T-helper 1 cell treated with Interleukin-12 subunit alpha and Interleukin-12 subunit beta and Interleukin-4 antibody, amounts not matched to agents 30 μg/mL and 1 μg/mL, for 36 hours (primary cell): Measurements from ENCODE around the gene IFT52.

Experiments
- H3K27ac Mint-ChIP-seq: one replicate; pipeline ENCODE4 v1.8.0; 2021; ENCODE audit warnings: mild to moderate bottlenecking, mixed read lengths
- H3K27me3 Mint-ChIP-seq: one replicate; pipeline ENCODE4 v1.8.0; 2021; ENCODE audit warnings: low read depth, mixed read lengths
- H3K36me3 Mint-ChIP-seq: one replicate; pipeline ENCODE4 v1.8.0; 2021; ENCODE audit warnings: low read depth, mixed read lengths
- H3K4me1 Mint-ChIP-seq: one replicate; pipeline ENCODE4 v1.8.0; 2021; ENCODE audit warnings: low read depth, mixed read lengths
- H3K4me3 Mint-ChIP-seq: one replicate; pipeline ENCODE4 v1.8.0; 2021; ENCODE audit warnings: mild to moderate bottlenecking, moderate library complexity, mixed read lengths
- H3K9me3 Mint-ChIP-seq: one replicate; pipeline ENCODE4 v1.8.0; 2021; ENCODE audit warnings: mixed read lengths

Gene IFT52

DNA sequence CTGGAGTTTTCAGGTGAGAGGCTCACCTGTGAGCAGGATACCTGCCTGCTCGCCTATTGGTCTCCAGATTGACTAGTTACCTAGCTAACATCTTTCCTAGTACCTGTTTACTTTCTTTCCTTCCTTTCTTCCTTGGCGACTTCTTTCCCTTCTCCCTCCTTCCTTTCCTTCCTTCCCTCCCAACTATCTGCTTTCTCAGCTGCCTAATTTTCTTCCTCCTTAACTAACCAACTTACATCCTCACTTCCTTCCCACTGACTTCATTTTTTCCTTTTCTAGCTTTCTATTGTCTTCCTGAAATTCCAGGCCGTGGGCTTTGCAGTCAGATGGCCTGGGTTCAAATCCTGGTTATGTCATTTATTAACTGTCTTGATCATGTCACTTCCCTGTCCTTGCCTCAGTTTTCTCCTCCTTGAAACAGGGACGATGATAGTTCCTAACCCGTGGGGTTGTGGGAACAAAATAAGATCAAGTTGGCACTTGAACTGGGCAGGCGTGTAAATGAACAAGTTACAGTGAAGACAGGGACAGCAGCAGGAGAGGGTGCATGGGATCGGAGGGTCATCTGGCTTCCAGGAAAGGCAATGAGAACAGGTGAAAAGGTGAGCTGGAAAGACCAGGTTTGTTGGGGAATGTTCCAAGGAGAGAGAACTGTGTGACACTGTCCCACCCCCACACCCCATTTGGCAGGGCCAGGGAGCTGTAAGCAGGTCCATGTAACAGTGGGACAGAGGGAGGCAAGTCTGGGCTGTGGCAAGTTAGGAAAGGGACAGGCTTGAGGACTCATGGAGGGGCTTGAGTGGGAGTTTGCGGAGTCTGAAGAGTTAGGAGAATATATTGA, 31.4 kb upstream of the IFT52 start:
- no peak overlapping the region for H3K4me3 Mint-ChIP-seq
- no peaks in the 10 kb centered on the region for H3K9me3 Mint-ChIP-seq
- no peaks in the 10 kb centered on the region for H3K36me3 Mint-ChIP-seq
- no peak overlapping the region for H3K27ac Mint-ChIP-seq
- no peaks in the 10 kb centered on the region for H3K27me3 Mint-ChIP-seq
- H3K4me1 Mint-ChIP-seq = no peaks in the 10 kb centered on the region

DNA sequence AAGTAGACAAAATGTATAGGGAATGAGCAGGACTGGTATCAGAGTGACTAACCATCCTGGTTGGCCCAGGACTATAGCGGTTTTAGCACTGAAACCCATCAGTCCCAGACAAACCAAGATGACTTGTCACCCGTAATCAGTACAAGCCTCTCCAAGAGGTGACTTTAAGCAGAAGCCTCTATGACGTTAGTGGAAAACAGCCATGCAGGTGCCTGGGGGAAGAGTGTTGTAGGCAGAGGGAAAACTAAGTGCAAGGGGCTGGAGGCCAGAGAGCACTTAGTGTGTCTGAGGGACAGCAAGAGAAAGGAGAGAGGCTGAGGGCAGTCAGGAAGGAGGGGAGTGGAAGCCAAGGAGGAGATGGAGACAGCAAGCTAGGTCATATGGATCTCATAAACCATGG, 29.8 kb upstream of the IFT52 start:
- H3K4me1 Mint-ChIP-seq = no peaks in the 10 kb centered on the region

DNA sequence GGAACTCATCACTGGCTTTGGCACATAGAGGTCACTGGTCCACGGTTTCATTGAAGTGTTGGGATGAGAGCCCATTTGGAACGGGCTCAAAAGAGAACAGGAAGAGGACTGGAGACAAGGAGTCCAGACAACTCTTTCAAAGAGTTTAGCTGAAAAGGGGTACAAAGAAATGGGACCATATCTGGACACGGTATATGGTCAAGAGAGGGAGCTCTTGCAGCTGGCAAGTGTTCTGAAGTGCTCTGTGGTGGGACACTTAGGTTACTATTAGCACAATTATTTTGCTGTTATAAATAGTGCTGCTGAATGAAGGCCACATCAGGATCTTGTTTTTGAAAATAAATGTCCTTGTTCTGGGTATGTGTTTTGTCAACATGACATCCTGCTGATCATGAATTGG, 27.3 kb upstream of the IFT52 start:
- Mint-ChIP-seq H3K27me3 (no peaks in the 10 kb centered on the region), H3K27ac (no peak overlapping the region), H3K9me3 (no peaks in the 10 kb centered on the region), H3K4me3 (no peak overlapping the region), H3K4me1 (no peaks in the 10 kb centered on the region), H3K36me3 (no peaks in the 10 kb centered on the region)

More for the DNA sequence above, 29.8 kb upstream of the IFT52 start:
- Mint-ChIP-seq H3K9me3 (no peaks in the 10 kb centered on the region), H3K27ac (no peak overlapping the region), H3K27me3 (no peaks in the 10 kb centered on the region), H3K36me3 (no peaks in the 10 kb centered on the region), H3K4me3 (no peak overlapping the region)

DNA sequence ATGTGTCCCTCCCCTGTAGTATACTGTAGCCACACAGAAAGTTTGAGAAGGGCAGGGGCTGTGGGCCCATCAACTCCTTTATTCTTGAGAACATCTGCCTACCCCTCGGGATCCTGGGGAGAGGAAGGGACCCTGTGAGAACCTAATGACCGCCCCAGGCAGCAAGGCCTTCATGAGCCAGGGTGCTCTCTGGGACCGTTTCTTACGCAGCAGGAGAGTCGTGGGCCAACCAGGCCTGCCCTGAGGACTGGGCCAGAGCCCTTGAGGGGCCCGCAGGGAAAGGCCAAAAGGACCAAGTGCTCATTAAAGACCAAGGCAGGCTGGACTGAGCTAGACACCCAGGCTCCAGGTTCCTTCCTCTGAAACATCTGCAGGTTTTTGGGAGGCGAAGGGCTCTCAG, 26.7 kb upstream of the IFT52 start:
- no peaks in the 10 kb centered on the region for H3K9me3 Mint-ChIP-seq
- no peak overlapping the region for H3K27ac Mint-ChIP-seq
- H3K27me3 Mint-ChIP-seq = no peaks in the 10 kb centered on the region
- no peaks in the 10 kb centered on the region for H3K36me3 Mint-ChIP-seq
- H3K4me1 Mint-ChIP-seq = no peaks in the 10 kb centered on the region
- no peak overlapping the region for H3K4me3 Mint-ChIP-seq

DNA sequence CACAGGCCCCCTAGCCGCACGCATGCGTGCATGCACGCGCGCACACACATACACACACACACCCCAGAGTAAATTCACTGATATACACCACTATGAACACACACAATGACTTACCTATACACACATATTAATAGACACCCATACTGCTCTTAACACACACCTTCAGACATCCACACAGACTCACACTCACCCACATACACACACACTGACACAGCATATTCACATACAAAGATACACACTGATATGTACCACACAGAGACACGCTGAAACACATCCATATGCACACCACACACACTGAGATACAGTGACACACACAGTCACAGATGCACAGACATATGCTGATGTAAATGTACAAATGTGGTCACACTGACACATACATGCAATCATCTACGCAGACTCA, 26.3 kb upstream of the IFT52 start:
- Mint-ChIP-seq H3K27ac (no peak overlapping the region), H3K36me3 (no peaks in the 10 kb centered on the region), H3K4me3 (no peak overlapping the region), H3K4me1 (no peaks in the 10 kb centered on the region), H3K9me3 (no peaks in the 10 kb centered on the region), H3K27me3 (no peaks in the 10 kb centered on the region)

DNA sequence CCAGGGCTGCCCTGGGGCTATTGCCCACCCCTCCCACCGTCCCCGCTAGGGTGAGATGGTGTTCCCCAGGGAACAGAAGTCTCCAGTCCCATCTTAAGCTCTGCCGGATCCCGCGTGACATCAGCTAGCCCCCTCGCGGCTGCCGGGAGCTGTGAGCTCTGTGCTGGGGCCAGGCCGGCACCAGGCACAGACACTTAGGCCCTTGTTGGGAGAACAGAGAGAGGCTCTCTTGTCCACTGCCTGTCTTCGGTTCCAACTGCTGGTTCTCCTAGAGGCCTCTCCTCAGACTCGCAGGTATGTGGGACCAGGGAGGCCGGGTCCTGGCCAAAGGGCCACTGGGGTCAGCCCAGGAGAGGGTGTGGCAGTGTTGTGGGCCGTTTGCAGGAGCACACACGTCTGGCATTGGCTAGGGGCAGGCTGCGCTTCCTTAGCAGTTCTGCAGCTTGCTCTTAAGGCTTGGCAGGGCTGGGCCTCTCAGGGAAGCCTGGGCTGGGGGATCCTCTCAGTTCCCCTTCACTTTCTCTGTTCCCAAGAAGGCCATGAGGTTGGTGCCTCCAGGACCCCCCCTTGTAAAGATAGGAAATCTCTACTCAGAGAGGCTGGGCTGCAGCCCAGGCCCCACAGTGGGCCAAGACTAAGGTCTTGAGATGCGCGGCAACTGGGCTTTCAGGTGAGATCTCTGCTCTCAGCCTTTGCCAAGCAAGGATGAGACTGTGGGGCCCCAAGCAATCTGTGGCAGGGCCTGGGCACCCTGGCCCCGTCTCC, 25.6 kb upstream of the IFT52 start:
- Mint-ChIP-seq H3K4me1 (no peaks in the 10 kb centered on the region), H3K27me3 (no peaks in the 10 kb centered on the region), H3K36me3 (no peaks in the 10 kb centered on the region), H3K4me3 (no peak overlapping the region), H3K27ac (no peak overlapping the region), H3K9me3 (no peaks in the 10 kb centered on the region)

DNA sequence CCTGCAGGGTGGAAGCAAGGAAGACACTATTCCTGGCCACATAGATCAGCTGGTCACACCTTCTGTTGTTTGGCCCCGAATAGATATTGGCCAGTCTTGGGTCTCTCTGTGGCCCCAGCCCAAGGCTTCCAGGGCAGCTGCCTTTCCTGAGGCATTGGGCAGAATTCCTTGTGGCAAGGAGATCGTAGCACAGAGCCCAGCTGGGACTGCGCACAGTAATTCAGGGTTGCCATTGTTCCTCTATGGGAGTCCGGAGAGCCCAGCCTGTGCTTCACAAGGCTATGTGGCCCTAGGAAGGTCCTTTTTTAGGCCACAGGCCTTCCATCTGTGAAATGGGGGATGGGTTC, 25.0 kb upstream of the IFT52 start:
- no peak overlapping the region for H3K4me3 Mint-ChIP-seq
- no peak overlapping the region for H3K27ac Mint-ChIP-seq
- H3K27me3 Mint-ChIP-seq = no peaks in the 10 kb centered on the region
- H3K36me3 Mint-ChIP-seq = no peaks in the 10 kb centered on the region
- H3K9me3 Mint-ChIP-seq = no peaks in the 10 kb centered on the region
- H3K4me1 Mint-ChIP-seq = no peaks in the 10 kb centered on the region

DNA sequence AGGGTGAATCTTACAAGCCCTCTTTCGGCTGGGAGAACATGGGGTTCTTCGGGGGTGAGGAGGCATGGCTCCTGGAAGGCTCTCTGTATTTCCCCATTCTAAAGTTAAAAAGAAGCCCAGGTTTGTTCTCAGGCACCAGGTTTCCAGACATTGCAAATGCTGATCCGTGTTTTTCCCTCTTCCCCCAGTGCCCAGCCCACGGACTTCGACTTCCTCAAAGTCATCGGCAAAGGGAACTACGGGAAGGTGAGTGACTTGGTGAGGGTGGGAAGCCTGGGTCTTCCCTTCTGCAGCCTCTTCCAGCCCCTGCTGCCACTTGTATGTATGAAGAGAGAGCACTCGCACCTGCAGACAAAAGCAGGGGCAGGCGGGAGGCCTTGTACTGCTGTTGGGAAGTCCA, 23.3 kb upstream of the IFT52 start:
- H3K4me1 Mint-ChIP-seq = no peaks in the 10 kb centered on the region
- H3K36me3 Mint-ChIP-seq = no peaks in the 10 kb centered on the region
- H3K9me3 Mint-ChIP-seq = no peaks in the 10 kb centered on the region
- no peak overlapping the region for H3K4me3 Mint-ChIP-seq
- H3K27ac Mint-ChIP-seq = no peak overlapping the region
- H3K27me3 Mint-ChIP-seq = no peaks in the 10 kb centered on the region

DNA sequence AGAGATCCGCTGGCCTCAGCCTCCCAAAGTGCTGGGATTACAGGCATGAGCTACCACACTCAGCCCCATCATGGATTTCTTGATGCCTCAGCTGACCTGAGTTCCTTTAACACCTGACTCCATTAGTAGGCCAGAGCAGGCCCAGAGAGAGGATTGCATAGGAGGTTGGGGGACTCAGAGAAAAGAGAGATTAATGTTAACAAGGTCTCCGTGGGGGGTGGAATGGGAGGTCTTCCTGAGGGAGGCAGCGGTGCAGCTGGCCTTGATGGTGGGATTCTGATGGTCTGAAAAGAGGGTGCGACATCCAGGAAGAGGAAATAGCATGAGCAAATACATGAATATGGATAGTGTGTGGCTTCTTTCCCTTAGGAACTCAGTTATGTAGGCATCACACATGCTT, 22.0 kb upstream of the IFT52 start:
- Mint-ChIP-seq H3K27me3 (no peaks in the 10 kb centered on the region), H3K4me1 (no peaks in the 10 kb centered on the region), H3K27ac (no peak overlapping the region), H3K4me3 (no peak overlapping the region), H3K36me3 (no peaks in the 10 kb centered on the region), H3K9me3 (no peaks in the 10 kb centered on the region)

DNA sequence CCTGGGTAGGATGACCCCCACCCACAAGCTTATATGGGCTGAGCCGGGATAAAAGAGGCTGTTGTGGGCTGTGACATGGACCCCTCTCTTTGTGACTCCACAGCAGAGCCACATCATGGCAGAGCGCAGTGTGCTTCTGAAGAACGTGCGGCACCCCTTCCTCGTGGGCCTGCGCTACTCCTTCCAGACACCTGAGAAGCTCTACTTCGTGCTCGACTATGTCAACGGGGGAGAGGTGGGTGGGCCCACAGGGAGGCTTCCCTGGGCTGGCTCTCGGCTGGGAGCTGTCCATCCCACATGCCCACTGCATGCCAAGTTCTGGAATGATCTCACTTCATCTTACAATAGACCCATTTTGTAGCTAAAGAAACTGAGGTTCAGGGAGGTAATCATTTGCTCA, 21.5 kb upstream of the IFT52 start:
- Mint-ChIP-seq H3K27me3 (no peaks in the 10 kb centered on the region), H3K4me3 (no peak overlapping the region), H3K4me1 (no peaks in the 10 kb centered on the region), H3K27ac (no peak overlapping the region), H3K36me3 (no peaks in the 10 kb centered on the region), H3K9me3 (no peaks in the 10 kb centered on the region)

DNA sequence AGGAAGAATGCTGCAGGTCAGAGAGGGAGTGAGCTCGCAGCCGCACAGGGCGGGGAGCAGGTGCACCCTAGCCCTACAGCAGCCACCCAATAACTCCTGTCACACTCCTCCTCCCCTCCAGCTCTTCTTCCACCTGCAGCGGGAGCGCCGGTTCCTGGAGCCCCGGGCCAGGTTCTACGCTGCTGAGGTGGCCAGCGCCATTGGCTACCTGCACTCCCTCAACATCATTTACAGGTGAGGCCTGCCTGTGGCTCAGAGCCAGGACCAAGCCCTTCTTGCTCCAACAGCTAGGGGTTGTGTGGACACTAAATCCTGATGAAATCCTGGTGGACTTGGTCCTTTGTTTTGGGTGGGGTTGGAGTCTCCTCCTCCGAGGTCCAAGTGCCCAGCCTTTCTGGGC, 20.2 kb upstream of the IFT52 start:
- H3K4me1 Mint-ChIP-seq = no peaks in the 10 kb centered on the region
- no peaks in the 10 kb centered on the region for H3K27me3 Mint-ChIP-seq
- H3K4me3 Mint-ChIP-seq = no peak overlapping the region
- H3K27ac Mint-ChIP-seq = no peak overlapping the region
- no peaks in the 10 kb centered on the region for H3K9me3 Mint-ChIP-seq
- no peaks in the 10 kb centered on the region for H3K36me3 Mint-ChIP-seq

DNA sequence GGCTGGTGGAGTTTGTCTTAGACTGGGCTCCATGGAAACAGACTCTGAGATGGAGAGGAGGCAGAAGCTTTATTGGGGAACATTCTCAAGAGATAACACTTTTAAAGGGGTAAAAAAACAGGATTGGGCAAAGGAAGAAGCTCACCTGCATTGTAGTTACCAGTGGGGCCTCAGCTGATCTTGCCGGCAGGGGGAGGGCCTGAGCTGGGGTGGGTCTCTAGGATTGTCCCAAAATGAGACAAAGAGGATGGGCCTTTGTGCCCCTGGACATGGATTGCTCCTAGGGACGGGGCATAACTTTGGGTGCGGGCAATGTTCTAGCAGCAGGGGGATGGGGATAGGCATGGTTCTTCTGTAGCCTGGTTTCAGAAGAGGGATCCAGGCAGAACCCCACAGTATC, 19.4 kb upstream of the IFT52 start:
- Mint-ChIP-seq H3K36me3 (no peaks in the 10 kb centered on the region), H3K9me3 (no peaks in the 10 kb centered on the region), H3K4me1 (no peaks in the 10 kb centered on the region), H3K4me3 (no peak overlapping the region), H3K27me3 (no peaks in the 10 kb centered on the region), H3K27ac (no peak overlapping the region)

DNA sequence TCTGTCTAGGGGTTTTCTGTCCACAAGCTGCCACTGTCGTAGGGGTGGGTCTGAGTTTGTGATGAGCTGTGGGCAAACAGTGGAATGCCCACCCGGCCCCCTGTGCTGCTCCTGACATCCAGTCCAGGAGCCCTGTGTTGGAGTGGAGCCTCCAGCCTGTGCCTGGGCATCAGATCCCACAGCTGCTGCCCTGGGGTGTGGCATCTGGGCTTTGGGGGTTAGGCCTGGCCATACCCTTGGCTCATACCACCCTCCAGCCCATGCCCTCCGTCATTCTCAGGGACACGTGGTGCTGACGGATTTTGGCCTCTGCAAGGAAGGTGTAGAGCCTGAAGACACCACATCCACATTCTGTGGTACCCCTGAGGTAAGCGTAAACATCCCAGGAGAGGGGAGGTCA, 19.0 kb upstream of the IFT52 start:
- H3K27ac Mint-ChIP-seq = no peak overlapping the region
- H3K36me3 Mint-ChIP-seq = no peaks in the 10 kb centered on the region
- no peak overlapping the region for H3K4me3 Mint-ChIP-seq
- H3K27me3 Mint-ChIP-seq = no peaks in the 10 kb centered on the region
- H3K9me3 Mint-ChIP-seq = no peaks in the 10 kb centered on the region
- H3K4me1 Mint-ChIP-seq = no peaks in the 10 kb centered on the region

DNA sequence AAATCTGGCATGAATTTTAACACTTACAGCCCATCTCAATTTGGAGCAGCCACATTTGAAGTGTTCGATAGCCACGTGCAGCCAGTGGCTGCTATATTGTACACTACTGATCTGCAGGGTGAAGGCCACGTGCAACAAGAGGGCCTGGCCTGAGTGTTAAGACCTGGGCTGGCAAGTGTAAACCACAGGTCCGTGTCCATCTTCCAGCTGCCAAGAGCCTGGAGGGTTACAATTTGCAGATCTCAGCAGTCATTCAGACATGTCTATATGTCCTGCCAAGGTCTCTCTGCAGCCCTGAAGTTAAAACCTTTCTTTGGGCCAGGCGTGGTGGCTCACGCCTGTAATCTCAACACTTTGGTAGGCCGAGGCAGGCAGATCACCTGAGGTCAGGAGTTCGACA, 17.8 kb upstream of the IFT52 start:
- H3K9me3 Mint-ChIP-seq = no peaks in the 10 kb centered on the region
- H3K27ac Mint-ChIP-seq = no peak overlapping the region
- no peak overlapping the region for H3K4me3 Mint-ChIP-seq
- no peaks in the 10 kb centered on the region for H3K4me1 Mint-ChIP-seq
- H3K36me3 Mint-ChIP-seq = no peaks in the 10 kb centered on the region
- no peaks in the 10 kb centered on the region for H3K27me3 Mint-ChIP-seq

DNA sequence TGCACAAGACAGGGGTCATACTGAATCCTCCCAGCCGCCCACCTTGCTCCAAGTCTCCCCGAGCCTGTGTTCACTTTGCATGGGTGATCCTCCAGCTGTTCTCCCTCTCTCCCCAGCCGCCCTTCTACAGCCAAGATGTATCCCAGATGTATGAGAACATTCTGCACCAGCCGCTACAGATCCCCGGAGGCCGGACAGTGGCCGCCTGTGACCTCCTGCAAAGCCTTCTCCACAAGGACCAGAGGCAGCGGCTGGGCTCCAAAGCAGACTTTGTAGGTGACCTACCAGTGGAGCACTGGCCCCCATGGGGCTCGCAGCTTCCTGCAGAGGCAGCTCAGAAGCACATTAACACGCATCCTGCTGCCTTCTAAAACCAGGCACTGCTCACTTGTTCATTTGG, 14.6 kb upstream of the IFT52 start:
- no peaks in the 10 kb centered on the region for H3K27me3 Mint-ChIP-seq

More for the DNA sequence above, 14.6 kb upstream of the IFT52 start:
- Mint-ChIP-seq H3K4me1 (no peaks in the 10 kb centered on the region), H3K27ac (no peak overlapping the region), H3K36me3 (no peaks in the 10 kb centered on the region), H3K4me3 (no peak overlapping the region), H3K9me3 (no peaks in the 10 kb centered on the region)
